Measurements from ENCODE around the gene SYT12. TPM values are rescaled to one million over a fixed set of nuclear protein-coding genes. Genes with fewer than 3 reads are reported as not detected.

The SYT12 gene
- total and polyA plus RNA-seq, 2 donors (not counting 3 experiments of a cell fraction or from before 2014, with no cell fraction given): not detected

DNA sequence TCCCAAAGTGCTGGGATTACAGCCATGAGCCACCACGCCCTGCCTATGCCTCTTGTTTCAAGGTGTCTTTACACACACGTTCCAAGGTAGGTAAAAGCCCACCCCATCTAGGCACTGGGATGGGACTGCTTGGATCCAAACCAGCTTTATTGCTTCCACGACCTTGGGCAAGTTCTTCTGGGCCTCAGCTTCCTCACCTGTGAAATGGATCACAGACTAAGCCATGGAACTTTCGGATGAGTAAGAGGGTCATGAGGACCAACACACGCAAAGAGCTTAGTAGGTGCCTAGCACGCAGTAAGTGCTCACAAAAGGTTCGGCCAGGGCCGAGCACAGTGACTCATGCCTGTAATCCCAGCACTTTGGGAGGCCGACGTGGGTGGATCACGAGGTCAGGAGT, 49.4 kb downstream of the SYT12 start:
- POLR2A ChIA-PET: interaction anchor here (0.7 kb wide), 1 partner anchor 312 kb away, joined by 3 read pairs; no protein-coding TSS in a partner anchor

More for the DNA sequence above, 49.4 kb downstream of the SYT12 start:
- no peaks in the 10 kb centered on the region for H4K20me1 ChIP-seq (replicated peaks; ENCODE audit: control insufficient read depth, extremely low read depth, insufficient read depth, low read length)
- DNase-seq (ENCODE audit: low read depth, low spot score) (no peak), FAIRE-seq (no peak)
- no peaks in the 10 kb centered on the region for H3K27me3 ChIP-seq (ENCODE audit: control insufficient read depth in 2 of 2, insufficient read depth in 2 of 2, low read length in 2 of 2)
- no peak overlapping the region for H3K27ac ChIP-seq (ENCODE audit: insufficient read depth, low read depth, low read length)
- dilution Hi-C loops (cut with MboI; ENCODE audit: extremely low pct_ligation_motif_present, low sequenced_read_pairs): no loop called here
- no peaks in the 10 kb centered on the region for H3K9me3 ChIP-seq (replicated peaks; ENCODE audit: control insufficient read depth, insufficient read depth, low read length)
- H3K9me1 ChIP-seq (replicated peaks; ENCODE audit: control insufficient read depth, extremely low read depth, insufficient read depth, low read length): no peaks in the 10 kb centered on the region
- CTCF ChIA-PET: interaction anchor here (0.6 to 7.3 kb wide), 9 partner anchors 7 to 433 kb away, joined by 3 to 129 read pairs (median 5); partner anchors contain the start of genes PITPNM1 and RHOD
- BruUV-seq (replicated peaks): no TSS peak
- no peak overlapping the region for H2AFZ ChIP-seq (ENCODE audit: low read depth, low read length)
- H3K79me2 ChIP-seq (ENCODE audit: control insufficient read depth, insufficient read depth, low read length): no peaks in the 10 kb centered on the region
- no peak overlapping the region for H3K4me3 ChIP-seq (replicated peaks in 1 of 3; ENCODE audit: insufficient read depth in 1 of 3, low read depth in 1 of 3, low read length in 3 of 3)
- peaks cover 3% of the 10 kb centered on the region for H3K4me1 ChIP-seq (ENCODE audit: control insufficient read depth, extremely low read depth, insufficient read depth, low read length)
- no peak overlapping the region for H3K9ac ChIP-seq (replicated peaks; ENCODE audit: extremely low read depth, insufficient read depth, low read length)
- H3K4me2 ChIP-seq (ENCODE audit: insufficient read depth, low read length): no peak overlapping the region
- no peaks in the 10 kb centered on the region for H3K36me3 ChIP-seq (ENCODE audit: control insufficient read depth in 2 of 2, extremely low read depth in 1 of 2, insufficient read depth in 2 of 2, low read length in 2 of 2)
- no peak for TF ChIP-seq FOS (IDR thresholded peaks at IDR 0.05; ENCODE audit: borderline replicate concordance, insufficient read depth, low read length)
- TF ChIP-seq JUN (IDR thresholded peaks at IDR 0.05; ENCODE audit: borderline replicate concordance, insufficient read depth, insufficient read length, low read depth): no peak
- TF ChIP-seq, protein P1, sequence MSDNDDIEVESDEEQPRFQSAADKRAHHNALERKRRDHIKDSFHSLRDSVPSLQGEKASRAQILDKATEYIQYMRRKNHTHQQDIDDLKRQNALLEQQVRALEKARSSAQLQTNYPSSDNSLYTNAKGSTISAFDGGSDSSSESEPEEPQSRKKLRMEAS (IDR thresholded peaks at IDR 0.05; ENCODE audit: insufficient read depth, insufficient read length): no peak
- TF ChIP-seq POLR2A (IDR thresholded peaks at IDR 0.05; ENCODE audit: low read depth, low read length): no peak
- TF ChIP-seq MYC (IDR thresholded peaks at IDR 0.05; ENCODE audit: low read depth, low read length): no peak
- TF ChIP-seq POLR2AphosphoS5 (IDR thresholded peaks at IDR 0.05; ENCODE audit: insufficient read depth, low read depth, low read length): no peak
- no peak for TF ChIP-seq CTCF (IDR thresholded peaks at IDR 0.05; ENCODE audit: extremely low read depth in 1 of 2, insufficient read depth in 1 of 2, low read depth in 1 of 2, low read length in 2 of 2)
- no peak for TF ChIP-seq GATA2 (IDR thresholded peaks at IDR 0.05; ENCODE audit: insufficient read depth, insufficient read length, low read depth, low read length)
- no peak for TF ChIP-seq EZH2 (IDR thresholded peaks at IDR 0.05; ENCODE audit: borderline replicate concordance, low read depth, low read length, severe bottlenecking)
- intact Hi-C loops (cut with micrococcal nuclease): no loop called here
